B cell (primary cell): Measurements from ENCODE around the gene TNNT3. TPM values are rescaled to one million over a fixed set of nuclear protein-coding genes. Genes with fewer than 3 reads are reported as not detected.
A peak's percentile ranks its signal among the peaks of the same experiment; 100 is the strongest.

Experiments used
- ATAC-seq: fragments of 200-7000 bp; cut with Tn5 transposase; one replicate; pipeline ENCODE4 v1.10.0; 2021; ENCODE audit warnings: low read depth, mild to moderate bottlenecking, moderate number of reproducible peaks, moderate library complexity
- CTCF ChIA-PET: fragments of 350-600 bp; sonication (Branson Sonifier 250); formaldehyde crosslinking; loops from one replicate; lab custom pipeline; 2021; ENCODE audit warnings: antibody characterized with exemption, inconsistent platforms; lab: Charles Lee
- POLR2A ChIA-PET: fragments of 350-600 bp; sonication (Branson Sonifier 250); formaldehyde crosslinking; loops from one replicate; lab custom pipeline; 2021; ENCODE audit warnings: antibody characterized with exemption; lab: Charles Lee
- DNase-seq: peaks from one replicate; pipeline ENCODE4 v3.0.0; 2013
- H2AFZ ChIP-seq: 2 replicates; pipeline ENCODE4 v1.6.1; 2012; ENCODE audit warnings: mild to moderate bottlenecking, low read depth, low read length; ENCODE audit not compliant: insufficient read depth, poor library complexity, severe bottlenecking
- H3K27ac ChIP-seq, 2 donors: 1 replicate in 1 of 2; 2 replicates in 1 of 2; pipeline ENCODE4 v1.5.1; 2012 to 2013; ENCODE audit warnings: low read length in 2 of 2, mild to moderate bottlenecking in 2 of 2, moderate library complexity in 1 of 2
- H3K27me3 ChIP-seq, 4 experiments: fragments of 200-600 bp in 1 of 4; sonication (generic) in 1 of 4; replicated peaks in 1 of 4; 1 replicate in 2 of 4; 2 replicates in 2 of 4; pipeline versions ENCODE4 v1.6.1 to v1.7.0; 2013 to 2016; ENCODE audit warnings: low read length in 3 of 4, mild to moderate bottlenecking in 2 of 4, mixed read lengths in 1 of 4, moderate library complexity in 1 of 4; ENCODE audit not compliant: insufficient read depth in 4 of 4, control insufficient read depth in 3 of 4; ENCODE audit errors: control extremely low read depth in 1 of 4
- H3K36me3 ChIP-seq, 2 experiments: replicated peaks in 1 of 2; 1 replicate in 1 of 2; 2 replicates in 1 of 2; pipeline versions ENCODE4 v1.6.1 to v1.7.1; 2013; ENCODE audit warnings: low read length in 1 of 2; ENCODE audit not compliant: insufficient read depth in 2 of 2, control insufficient read depth in 1 of 2; ENCODE audit errors: control extremely low read depth in 1 of 2, extremely low read depth in 1 of 2
- H3K4me1 ChIP-seq, 2 donors: fragments of 200-600 bp in 1 of 2; sonication (generic) in 1 of 2; 1 replicate in 1 of 2; 2 replicates in 1 of 2; pipeline versions ENCODE4 v1.5.1 to v1.6.1; 2013 to 2017; ENCODE audit warnings: low read length in 2 of 2; ENCODE audit not compliant: control insufficient read depth in 2 of 2, insufficient read depth in 2 of 2
- H3K4me2 ChIP-seq: replicated peaks from 2 replicates; pipeline ENCODE3; 2012; ENCODE audit warnings: mild to moderate bottlenecking, low read depth, low read length; ENCODE audit not compliant: poor library complexity, severe bottlenecking
- H3K4me3 ChIP-seq, 5 experiments: fragments of 200-600 bp in 1 of 5; sonication (generic) in 1 of 5; 1 replicate in 3 of 5; 2 replicates in 2 of 5; pipeline versions ENCODE4 v1.5.1 to v1.7.0; 2011 to 2016; ENCODE audit warnings: low read length in 4 of 5, mild to moderate bottlenecking in 4 of 5, low read depth in 2 of 5, control low read depth in 1 of 5, moderate library complexity in 1 of 5; ENCODE audit not compliant: insufficient read depth in 1 of 5; ENCODE audit errors: control extremely low read depth in 1 of 5, extremely low read depth in 1 of 5
- H3K79me2 ChIP-seq: fragments of 200-600 bp; sonication (generic); one replicate; pipeline ENCODE4 v1.6.0; 2016; ENCODE audit warnings: low read length; ENCODE audit not compliant: control insufficient read depth, insufficient read depth
- H3K9ac ChIP-seq: fragments of 200-600 bp; sonication (generic); 2 replicates; pipeline ENCODE4 v1.6.1; 2017; ENCODE audit warnings: mild to moderate bottlenecking, low read length, moderate library complexity
- H3K9me3 ChIP-seq, 3 donors: one replicate each; pipeline versions ENCODE4 v1.6.1 to v1.7.1; 2013; ENCODE audit warnings: low read length in 2 of 3; ENCODE audit not compliant: control insufficient read depth in 2 of 3, insufficient read depth in 1 of 3; ENCODE audit errors: control extremely low read depth in 1 of 3
- H4K20me1 ChIP-seq: 2 replicates; pipeline ENCODE4 v1.6.0; 2012; ENCODE audit warnings: mild to moderate bottlenecking, low read length; ENCODE audit not compliant: insufficient read depth, control insufficient read depth, poor library complexity, severe bottlenecking
- H3K27ac Mint-ChIP-seq: one replicate; pipeline ENCODE4 v1.8.0; 2021; ENCODE audit warnings: mixed read lengths
- H3K27me3 Mint-ChIP-seq: one replicate; pipeline ENCODE4 v1.8.0; 2021; ENCODE audit warnings: mixed read lengths
- H3K4me1 Mint-ChIP-seq: one replicate; pipeline ENCODE4 v1.8.0; 2021; ENCODE audit warnings: mixed read lengths
- H3K4me3 Mint-ChIP-seq: one replicate; pipeline ENCODE4 v1.8.0; 2021; ENCODE audit warnings: mixed read lengths
- H3K9me3 Mint-ChIP-seq: one replicate; pipeline ENCODE4 v1.8.0; 2022; ENCODE audit warnings: mixed read lengths; ENCODE audit not compliant: insufficient read depth
- EZH2 ChIP-seq: IDR thresholded peaks from 2 replicates; pipeline ENCODE4 v1.6.1; 2012; ENCODE audit warnings: borderline replicate concordance, low read depth, mild to moderate bottlenecking, moderate library complexity, low read length; ENCODE audit not compliant: insufficient read depth, poor library complexity, severe bottlenecking
- WGBS: methylation state at CpG from one replicate; pipeline ENCODE4 v1.1.5; 2013; ENCODE audit warnings: missing lambda C conversion rate; ENCODE audit not compliant: insufficient coverage; 5-methylcytosine and 5-hydroxymethylcytosine counted together
- intact Hi-C: fragments of 100-400 bp; cut with micrococcal nuclease; formaldehyde crosslinking; loops from one replicate; pipeline ENCODE4 v1.10.0; 2022
- polyA plus RNA-seq: library from polyadenylated mRNA; depleted of rRNA; stranded (reverse); fragments of >200 nt; gene quantifications from 2 replicates; pipeline ENCODE4 v1.2.3, GENCODE V29; 2012
- total RNA-seq, 2 donors: library from RNA; stranded (reverse); fragments of 120-200 nt in 1 of 2; gene quantifications; 1 replicate in 1 of 2; 2 replicates in 1 of 2; pipeline versions ENCODE4 v1.2.3 to v1.2.4, GENCODE V29; 2013 to 2022
- TF ChIP-seq, protein P1 (sequence below): fragments of 200-600 bp; IDR thresholded peaks from one replicate; pipeline ENCODE4 v1.8.0; 2022; ENCODE audit warnings: antibody characterized with exemption, mild to moderate bottlenecking

The TNNT3 gene
- total and polyA plus RNA-seq, 2 donors (not counting 1 experiment from before 2014, with no cell fraction given): 2.5 to 10.0 TPM

DNA sequence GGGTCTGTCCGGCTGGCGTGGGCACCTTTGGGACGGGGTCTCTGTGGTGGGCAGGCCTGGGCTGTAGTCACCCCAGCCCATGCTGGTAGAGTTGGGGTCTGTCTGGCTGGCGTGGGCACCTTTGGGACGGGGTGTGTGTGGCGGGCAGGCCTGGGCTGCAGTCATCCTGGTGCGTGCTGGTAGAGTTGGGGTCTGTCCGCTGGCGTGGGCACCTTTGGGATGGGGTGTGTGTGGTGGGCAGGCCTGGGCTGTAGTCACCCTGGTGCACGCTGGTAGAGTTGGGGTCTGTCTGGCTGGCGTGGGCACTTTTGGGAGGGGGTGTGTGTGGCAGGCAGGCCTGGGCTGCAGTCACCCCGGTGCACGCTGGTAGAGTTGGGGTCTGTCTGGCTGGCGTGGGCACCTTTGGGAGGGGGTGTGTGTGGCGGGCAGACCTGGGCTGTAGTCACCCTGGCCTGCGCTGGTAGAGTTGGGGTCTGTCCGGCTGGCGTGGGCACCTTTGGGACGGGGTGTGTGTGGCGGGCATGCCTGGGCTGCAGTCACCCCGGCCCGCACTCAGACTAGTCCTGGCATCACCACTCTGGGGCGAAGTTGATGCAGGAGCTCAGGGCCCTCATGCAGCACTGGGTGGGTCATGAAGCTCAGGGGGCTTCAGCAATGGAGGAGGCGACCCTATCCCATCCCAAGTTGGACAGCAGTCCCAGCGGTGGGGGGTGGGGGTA, 47.1 kb upstream of the TNNT3 start:
- 92% methylated on average over 20 of the region's 25 CpGs for WGBS
- Histone ChIP-seq H3K27ac (peak overlapping the region in 1 of 2 donors; percentile 62), H3K4me3 (no peak overlapping the region), H3K9me3 (no peaks in the 10 kb centered on the region), H2AFZ (no peak overlapping the region), H3K9ac (no peak overlapping the region), H4K20me1 (peaks cover 100% of the 10 kb centered on the region), H3K4me1 (peaks cover 40 to 84% of the 10 kb centered on the region in 2 donors), H3K36me3 (peaks cover 0 to 20% of the 10 kb centered on the region in 2 experiments), H3K79me2 (peaks cover 94% of the 10 kb centered on the region), H3K27me3 (no peaks in the 10 kb centered on the region), H3K4me2 (no peak overlapping the region)
- H3K4me1 Mint-ChIP-seq: peaks cover 61% of the 10 kb centered on the region
- H3K9me3 Mint-ChIP-seq: no peaks in the 10 kb centered on the region
- POLR2A ChIA-PET: no interaction called here
- peak overlapping the region; percentile 26 for H3K27ac Mint-ChIP-seq
- ATAC-seq (no peak), DNase-seq (no peak)
- intact Hi-C loops: no loop called here
- TF ChIP-seq, protein P1, sequence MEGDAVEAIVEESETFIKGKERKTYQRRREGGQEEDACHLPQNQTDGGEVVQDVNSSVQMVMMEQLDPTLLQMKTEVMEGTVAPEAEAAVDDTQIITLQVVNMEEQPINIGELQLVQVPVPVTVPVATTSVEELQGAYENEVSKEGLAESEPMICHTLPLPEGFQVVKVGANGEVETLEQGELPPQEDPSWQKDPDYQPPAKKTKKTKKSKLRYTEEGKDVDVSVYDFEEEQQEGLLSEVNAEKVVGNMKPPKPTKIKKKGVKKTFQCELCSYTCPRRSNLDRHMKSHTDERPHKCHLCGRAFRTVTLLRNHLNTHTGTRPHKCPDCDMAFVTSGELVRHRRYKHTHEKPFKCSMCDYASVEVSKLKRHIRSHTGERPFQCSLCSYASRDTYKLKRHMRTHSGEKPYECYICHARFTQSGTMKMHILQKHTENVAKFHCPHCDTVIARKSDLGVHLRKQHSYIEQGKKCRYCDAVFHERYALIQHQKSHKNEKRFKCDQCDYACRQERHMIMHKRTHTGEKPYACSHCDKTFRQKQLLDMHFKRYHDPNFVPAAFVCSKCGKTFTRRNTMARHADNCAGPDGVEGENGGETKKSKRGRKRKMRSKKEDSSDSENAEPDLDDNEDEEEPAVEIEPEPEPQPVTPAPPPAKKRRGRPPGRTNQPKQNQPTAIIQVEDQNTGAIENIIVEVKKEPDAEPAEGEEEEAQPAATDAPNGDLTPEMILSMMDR: no peak
- no peak for TF ChIP-seq EZH2
- CTCF ChIA-PET: interaction anchor here (1.1 kb wide), 1 partner anchor 10 kb away, joined by 5 read pairs; no protein-coding TSS in a partner anchor
- no peaks in the 10 kb centered on the region for H3K27me3 Mint-ChIP-seq
- H3K4me3 Mint-ChIP-seq: no peak overlapping the region
